Mesenchymal stem cell (in vitro differentiated cells and primary cell): ENCODE data around the gene KIAA0825.

ENCODE experiments used
- DNase-seq: peaks from one replicate; pipeline ENCODE4 v3.0.0-alpha.2; 2013
- H2AFZ ChIP-seq: one replicate; pipeline ENCODE4 v1.6.1; 2013; ENCODE audit warnings: low read depth, mild to moderate bottlenecking, control low read depth, inconsistent platforms, low read length, moderate library complexity
- H2AK5ac ChIP-seq: 2 replicates; pipeline ENCODE4 v1.6.1; 2013; ENCODE audit warnings: low read length, moderate library complexity, mild to moderate bottlenecking, inconsistent platforms; ENCODE audit not compliant: severe bottlenecking
- H2BK120ac ChIP-seq: one replicate; pipeline ENCODE4 v1.6.1; 2013; ENCODE audit warnings: low read depth, mild to moderate bottlenecking, inconsistent platforms, low read length, moderate library complexity
- H2BK12ac ChIP-seq, 2 experiments: one replicate each; pipeline ENCODE4 v1.6.1; 2013; ENCODE audit warnings: inconsistent platforms in 2 of 2, low read length in 2 of 2, mild to moderate bottlenecking in 2 of 2, moderate library complexity in 2 of 2, control low read depth in 1 of 2
- H2BK15ac ChIP-seq: one replicate; pipeline ENCODE4 v1.6.1; 2013; ENCODE audit warnings: mild to moderate bottlenecking, low read depth, inconsistent platforms; ENCODE audit not compliant: poor library complexity, severe bottlenecking
- H2BK5ac ChIP-seq: 2 replicates; pipeline ENCODE4 v1.6.1; 2013; ENCODE audit warnings: low read depth, mild to moderate bottlenecking, low read length, control low read depth, inconsistent platforms; ENCODE audit not compliant: poor library complexity, severe bottlenecking
- H3K14ac ChIP-seq, 2 experiments: one replicate each; pipeline ENCODE4 v1.6.1; 2013; ENCODE audit warnings: inconsistent platforms in 2 of 2, low read length in 2 of 2, control low read depth in 1 of 2, mild to moderate bottlenecking in 1 of 2, moderate library complexity in 1 of 2
- H3K18ac ChIP-seq, 2 experiments: one replicate each; pipeline ENCODE4 v1.6.1; 2013; ENCODE audit warnings: inconsistent platforms in 2 of 2, low read length in 2 of 2, control low read depth in 1 of 2, low read depth in 1 of 2, mild to moderate bottlenecking in 1 of 2
- H3K23ac ChIP-seq, 2 experiments: one replicate each; pipeline ENCODE4 v1.6.1; 2013; ENCODE audit warnings: inconsistent platforms in 2 of 2, low read length in 2 of 2, mild to moderate bottlenecking in 2 of 2, moderate library complexity in 2 of 2, control low read depth in 1 of 2
- H3K27ac ChIP-seq: 2 replicates; pipeline ENCODE4 v1.5.1; 2013; ENCODE audit warnings: mild to moderate bottlenecking, moderate library complexity, low read length, control low read depth, inconsistent platforms; ENCODE audit not compliant: poor library complexity, severe bottlenecking
- H3K27me3 ChIP-seq, 2 experiments: 2 replicates each; pipeline versions ENCODE4 v1.6.1 to v1.7.0; 2013; ENCODE audit warnings: low read length in 2 of 2, mild to moderate bottlenecking in 2 of 2, moderate library complexity in 2 of 2, control low read depth in 1 of 2, inconsistent platforms in 1 of 2; ENCODE audit not compliant: control insufficient read depth in 1 of 2, insufficient read depth in 1 of 2
- H3K36me3 ChIP-seq, 2 experiments: 2 replicates each; pipeline versions ENCODE4 v1.6.1 to v1.7.0; 2013; ENCODE audit warnings: low read length in 2 of 2, control low read depth in 1 of 2, inconsistent platforms in 1 of 2, low read depth in 1 of 2, mild to moderate bottlenecking in 1 of 2; ENCODE audit not compliant: insufficient read depth in 2 of 2, control insufficient read depth in 1 of 2
- H3K4ac ChIP-seq, 2 experiments: one replicate each; pipeline ENCODE4 v1.6.1; 2013; ENCODE audit warnings: inconsistent platforms in 2 of 2, low read length in 2 of 2, mild to moderate bottlenecking in 2 of 2, moderate library complexity in 2 of 2, control low read depth in 1 of 2, low read depth in 1 of 2
- H3K4me1 ChIP-seq: 2 replicates; pipeline ENCODE4 v1.6.1; 2013; ENCODE audit warnings: low read depth, low read length, control low read depth; ENCODE audit not compliant: control insufficient read depth, insufficient read depth
- H3K4me2 ChIP-seq: 2 replicates; pipeline ENCODE4 v1.6.1; 2013; ENCODE audit warnings: low read length, mild to moderate bottlenecking, inconsistent platforms; ENCODE audit not compliant: poor library complexity, severe bottlenecking
- H3K4me3 ChIP-seq, 2 experiments: 2 replicates each; pipeline versions ENCODE4 v1.5.1 to v1.7.0; 2013; ENCODE audit warnings: low read length in 2 of 2, mild to moderate bottlenecking in 2 of 2, control low read depth in 1 of 2, low read depth in 1 of 2; ENCODE audit not compliant: insufficient read depth in 1 of 2
- H3K79me1 ChIP-seq: replicated peaks from 2 replicates; pipeline ENCODE4 v1.6.1; 2013; ENCODE audit warnings: mild to moderate bottlenecking, control low read depth, low read length, inconsistent platforms; ENCODE audit not compliant: poor library complexity, severe bottlenecking
- H3K9ac ChIP-seq: 2 replicates; pipeline ENCODE4 v1.7.0; 2013; ENCODE audit warnings: mild to moderate bottlenecking, low read length, moderate library complexity
- H3K9me3 ChIP-seq: 2 replicates; pipeline ENCODE4 v1.7.0; 2013; ENCODE audit warnings: mild to moderate bottlenecking, low read length; ENCODE audit not compliant: control insufficient read depth
- H4K8ac ChIP-seq: one replicate; pipeline ENCODE4 v1.6.1; 2013; ENCODE audit warnings: inconsistent platforms, mild to moderate bottlenecking, low read length, moderate library complexity
- H4K91ac ChIP-seq: one replicate; pipeline ENCODE4 v1.6.1; 2013; ENCODE audit warnings: mild to moderate bottlenecking, low read length, inconsistent platforms
- WGBS: methylation state at CpG from one replicate; pipeline ENCODE4 v1.1.7; 2013; ENCODE audit warnings: mixed read lengths; 5-methylcytosine and 5-hydroxymethylcytosine counted together

Gene KIAA0825

DNA sequence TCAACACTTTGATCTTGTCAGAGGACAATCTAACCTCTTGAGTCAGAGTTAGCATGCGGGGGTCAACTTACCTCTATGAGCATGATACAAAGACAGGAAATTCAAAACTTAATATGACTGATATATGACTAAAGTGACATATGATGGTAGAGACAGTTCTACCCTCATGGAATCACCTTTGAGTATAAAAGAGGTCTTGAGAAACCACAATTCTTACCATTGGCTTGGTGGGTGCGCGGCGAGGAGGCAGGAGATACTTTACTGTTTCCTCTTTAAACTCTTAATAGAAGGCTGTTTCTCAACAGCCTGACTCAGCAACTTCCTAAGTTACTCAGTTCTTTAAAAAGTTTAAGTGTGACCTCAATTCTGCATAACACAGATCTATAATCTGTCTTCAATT lies 372.8 kb downstream of the KIAA0825 start:
- H3K4me2 ChIP-seq = no peak overlapping the region
- no peak overlapping the region for H3K4me3 ChIP-seq
- H3K23ac ChIP-seq = no peak overlapping the region
- no peak overlapping the region for H4K8ac ChIP-seq
- no peak overlapping the region for H3K9ac ChIP-seq
- H2AK5ac ChIP-seq = no peak overlapping the region
- no peak overlapping the region for H2AFZ ChIP-seq
- no peak overlapping the region for H2BK12ac ChIP-seq
- H3K4ac ChIP-seq = no peak overlapping the region
- H2BK120ac ChIP-seq = no peak overlapping the region
- no peak overlapping the region for H3K14ac ChIP-seq
- no peaks in the 10 kb centered on the region for H3K36me3 ChIP-seq
- H2BK15ac ChIP-seq = no peak overlapping the region
- no peaks in the 10 kb centered on the region for H3K27me3 ChIP-seq
- no peak overlapping the region for H3K27ac ChIP-seq
- no peak overlapping the region for H3K18ac ChIP-seq
- H3K79me1 ChIP-seq = no peaks in the 10 kb centered on the region
- no peaks in the 10 kb centered on the region for H3K9me3 ChIP-seq
- peak; percentile 4 for DNase-seq
- WGBS = 96% methylated on average over 3 of the region's 4 CpGs
- H2BK5ac ChIP-seq = no peak overlapping the region
- H3K4me1 ChIP-seq = no peaks in the 10 kb centered on the region
- no peak overlapping the region for H4K91ac ChIP-seq

DNA sequence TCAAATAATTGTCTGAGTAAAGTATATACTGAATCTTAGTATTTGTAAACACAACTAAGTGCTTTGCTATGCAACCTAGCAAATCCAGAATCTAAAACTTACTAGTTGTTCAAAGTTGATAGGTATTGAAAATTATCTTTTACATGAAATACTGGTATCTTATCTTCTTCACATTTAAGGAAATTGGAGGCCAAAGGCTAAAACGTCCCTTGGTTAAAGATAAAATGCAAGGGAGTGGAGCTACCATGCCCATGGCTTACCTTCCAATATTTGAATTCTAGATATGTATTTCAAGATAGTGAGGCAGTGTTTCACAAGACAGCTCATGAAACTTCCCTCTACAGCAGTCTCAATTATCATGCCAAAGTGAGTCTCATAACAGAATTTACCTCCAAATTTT lies 373.5 kb downstream of the KIAA0825 start:
- no peak overlapping the region for H3K4ac ChIP-seq
- no peak for DNase-seq
- no peak overlapping the region for H3K23ac ChIP-seq
- H2BK120ac ChIP-seq = no peak overlapping the region
- H4K91ac ChIP-seq = no peak overlapping the region
- no peaks in the 10 kb centered on the region for H3K4me1 ChIP-seq
- H3K79me1 ChIP-seq = no peaks in the 10 kb centered on the region
- no peak overlapping the region for H2BK12ac ChIP-seq
- no peak overlapping the region for H3K4me2 ChIP-seq
- H4K8ac ChIP-seq = no peak overlapping the region
- no peak overlapping the region for H3K4me3 ChIP-seq
- H3K9ac ChIP-seq = no peak overlapping the region
- no peak overlapping the region for H2AK5ac ChIP-seq
- H3K27ac ChIP-seq = no peak overlapping the region
- no peak overlapping the region for H2BK5ac ChIP-seq
- no peaks in the 10 kb centered on the region for H3K36me3 ChIP-seq
- H3K27me3 ChIP-seq = no peaks in the 10 kb centered on the region
- H3K18ac ChIP-seq = no peak overlapping the region
- no peak overlapping the region for H2AFZ ChIP-seq
- WGBS = no CpG with 5 or more reads among the region's 1 CpG
- no peaks in the 10 kb centered on the region for H3K9me3 ChIP-seq
- H3K14ac ChIP-seq = no peak overlapping the region
- H2BK15ac ChIP-seq = no peak overlapping the region

DNA sequence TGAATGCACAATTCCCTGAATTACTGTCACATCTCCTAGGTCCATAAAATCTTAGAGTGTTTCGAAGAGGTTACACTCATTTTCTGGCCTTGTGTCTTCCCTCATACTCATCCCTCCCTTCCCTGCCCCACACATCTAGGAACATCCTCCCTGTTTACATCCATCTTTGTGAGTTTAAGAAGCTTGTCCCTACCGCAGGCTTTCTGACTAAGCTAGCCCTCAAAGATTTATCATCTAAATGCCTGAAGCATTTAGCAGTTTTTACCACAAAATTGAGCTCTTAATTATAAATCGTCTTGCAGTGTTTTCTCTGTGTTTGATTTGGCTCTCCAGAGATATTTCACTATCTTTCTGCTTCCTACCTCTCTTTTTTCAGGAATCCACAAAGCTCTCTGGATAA lies 374.8 kb downstream of the KIAA0825 start:
- no peaks in the 10 kb centered on the region for H3K36me3 ChIP-seq
- H4K91ac ChIP-seq = no peak overlapping the region
- H3K18ac ChIP-seq = no peak overlapping the region

DNA sequence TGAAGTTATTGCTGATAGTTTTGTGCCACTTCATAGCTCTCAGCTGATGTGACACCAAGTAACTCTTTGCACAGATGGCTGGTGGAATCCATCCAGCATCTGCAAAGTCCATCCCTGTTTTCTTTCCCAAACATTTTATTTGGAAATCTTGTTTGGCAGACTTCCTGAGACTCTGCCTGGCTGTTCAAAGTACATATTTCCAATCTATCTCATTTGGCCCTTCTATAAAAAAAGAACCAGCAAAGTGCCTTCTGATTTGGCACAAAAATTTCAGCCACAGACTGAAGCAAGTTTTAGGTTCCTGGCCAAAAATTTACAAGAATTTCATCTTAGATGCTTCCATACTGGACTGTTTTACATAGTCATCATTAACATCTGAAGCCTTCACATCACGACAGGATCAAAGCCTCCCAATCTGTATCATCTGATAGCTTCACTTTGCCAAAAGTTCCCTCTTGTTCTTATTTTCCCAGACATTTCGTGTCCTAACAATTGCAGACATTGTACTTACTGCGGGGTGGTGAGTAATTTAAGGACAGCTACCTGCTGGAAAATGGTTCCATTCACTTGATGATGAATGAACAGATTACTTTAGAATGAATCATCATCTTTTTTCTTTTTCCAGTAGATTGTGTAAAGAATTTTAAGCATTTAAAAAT lies 377.3 kb downstream of the KIAA0825 start:
- H2BK5ac ChIP-seq = no peak overlapping the region

More for the DNA sequence above, 374.8 kb downstream of the KIAA0825 start:
- no peak overlapping the region for H3K4ac ChIP-seq
- H2BK120ac ChIP-seq = no peak overlapping the region
- H3K4me3 ChIP-seq = no peak overlapping the region
- H3K4me1 ChIP-seq = no peaks in the 10 kb centered on the region
- no peak overlapping the region for H2BK15ac ChIP-seq
- no peak overlapping the region for H2AFZ ChIP-seq
- DNase-seq = peak; percentile 7
- H2BK12ac ChIP-seq = no peak overlapping the region
- no peak overlapping the region for H3K4me2 ChIP-seq
- no peaks in the 10 kb centered on the region for H3K27me3 ChIP-seq
- H4K8ac ChIP-seq = no peak overlapping the region
- no peak overlapping the region for H3K9ac ChIP-seq
- no peak overlapping the region for H3K14ac ChIP-seq
- H3K23ac ChIP-seq = no peak overlapping the region
- H3K79me1 ChIP-seq = no peaks in the 10 kb centered on the region
- H2BK5ac ChIP-seq = no peak overlapping the region
- H3K27ac ChIP-seq = no peak overlapping the region
- 57% methylated on average over 3 of the region's 3 CpGs for WGBS
- H2AK5ac ChIP-seq = no peak overlapping the region
- H3K9me3 ChIP-seq = no peaks in the 10 kb centered on the region

More for the DNA sequence above, 377.3 kb downstream of the KIAA0825 start:
- Histone ChIP-seq H3K18ac (no peak overlapping the region), H2AFZ (no peak overlapping the region), H3K27ac (peak overlapping the region; percentile 82), H2BK15ac (no peak overlapping the region), H3K4ac (no peak overlapping the region), H2BK12ac (no peak overlapping the region), H2BK120ac (no peak overlapping the region), H3K27me3 (no peaks in the 10 kb centered on the region), H3K9me3 (peaks cover 2% of the 10 kb centered on the region), H3K23ac (no peak overlapping the region), H3K4me2 (peak overlapping the region; percentile 16), H3K79me1 (no peaks in the 10 kb centered on the region), H2AK5ac (peak overlapping the region; percentile 59), H3K9ac (no peak overlapping the region), H3K4me1 (no peaks in the 10 kb centered on the region), H3K14ac (no peak overlapping the region), H4K91ac (no peak overlapping the region), H4K8ac (no peak overlapping the region), H3K36me3 (no peaks in the 10 kb centered on the region), H3K4me3 (peak overlapping the region in 1 of 2 experiments; percentile 44)
- 60% methylated on average over 1 of the region's 3 CpGs for WGBS
- DNase-seq = no peak
